Measurements from ENCODE around the gene MUSTN1.

Gene MUSTN1

GRCh38 chr3:52792961-52793695 lies 41.7 kb downstream of the MUSTN1 start:
- Histone ChIP-seq H2BK5ac (ENCODE audit: low read depth, low read length, poor library complexity) (no peak overlapping the region), H2BK12ac (ENCODE audit: low read length) (no peak overlapping the region), H3K4me1 (ENCODE audit: control insufficient read depth in 1 of 2, insufficient read depth in 2 of 2, low read length in 2 of 2) (no peaks in the 10 kb centered on the region), H3K4ac (ENCODE audit: low read depth, low read length) (no peak overlapping the region), H3K23ac (ENCODE audit: low read length) (no peak overlapping the region), H2AK5ac (ENCODE audit: low read length) (no peak overlapping the region), H3K9me3 (ENCODE audit: insufficient read depth, low read depth, low read length) (no peaks in the 10 kb centered on the region), H3K79me2 (ENCODE audit: control insufficient read depth, insufficient read depth, low read length, poor library complexity) (no peaks in the 10 kb centered on the region), H3K18ac (ENCODE audit: low read length) (no peak overlapping the region), H4K8ac (ENCODE audit: low read depth, low read length) (no peak overlapping the region), H4K91ac (ENCODE audit: low read depth, low read length) (no peak overlapping the region), H2BK120ac (ENCODE audit: insufficient read depth, low read length, poor library complexity) (no peak overlapping the region), H3K27ac (ENCODE audit: low read depth, low read length) (no peak overlapping the region), H4K12ac (ENCODE audit: low read depth, low read length) (no peak overlapping the region), H3K36me3 (ENCODE audit: control insufficient read depth in 1 of 2, insufficient read depth in 2 of 2, low read length in 2 of 2) (no peaks in the 10 kb centered on the region), H3K4me3 (ENCODE audit: low read depth, low read length) (no peak overlapping the region), H2AFZ (ENCODE audit: insufficient read depth, low read length, poor library complexity) (no peak overlapping the region), H3K14ac (ENCODE audit: low read length) (no peak overlapping the region), H3K4me2 (ENCODE audit: low read length) (no peak overlapping the region), H3K79me1 (ENCODE audit: low read length) (no peaks in the 10 kb centered on the region), H3K9ac (ENCODE audit: low read length) (no peak overlapping the region), H3K27me3 (ENCODE audit: insufficient read depth, low read length) (no peaks in the 10 kb centered on the region)
- no CpG with 5 or more reads among the region's 18 CpGs for WGBS (ENCODE audit: extremely low coverage, insufficient coverage, insufficient read length)
- no peak for DNase-seq

- no CpG with 5 or more reads among the region's 7 CpGs for WGBS (ENCODE audit: extremely low coverage, insufficient coverage, insufficient read length)
- Histone ChIP-seq H3K4me2 (ENCODE audit: low read length) (no peak overlapping the region), H2BK5ac (ENCODE audit: low read depth, low read length, poor library complexity) (no peak overlapping the region), H4K91ac (ENCODE audit: low read depth, low read length) (no peak overlapping the region), H2BK12ac (ENCODE audit: low read length) (no peak overlapping the region), H3K36me3 (ENCODE audit: control insufficient read depth in 1 of 2, insufficient read depth in 2 of 2, low read length in 2 of 2) (no peaks in the 10 kb centered on the region), H2BK120ac (ENCODE audit: insufficient read depth, low read length, poor library complexity) (no peak overlapping the region), H3K23ac (ENCODE audit: low read length) (no peak overlapping the region), H4K8ac (ENCODE audit: low read depth, low read length) (no peak overlapping the region), H4K12ac (ENCODE audit: low read depth, low read length) (no peak overlapping the region), H3K9ac (ENCODE audit: low read length) (no peak overlapping the region), H2AK5ac (ENCODE audit: low read length) (no peak overlapping the region), H3K4me3 (ENCODE audit: low read depth, low read length) (no peak overlapping the region), H2AFZ (ENCODE audit: insufficient read depth, low read length, poor library complexity) (no peak overlapping the region), H3K4me1 (ENCODE audit: control insufficient read depth in 1 of 2, insufficient read depth in 2 of 2, low read length in 2 of 2) (no peaks in the 10 kb centered on the region), H3K4ac (ENCODE audit: low read depth, low read length) (no peak overlapping the region), H3K18ac (ENCODE audit: low read length) (no peak overlapping the region), H3K79me1 (ENCODE audit: low read length) (no peaks in the 10 kb centered on the region), H3K14ac (ENCODE audit: low read length) (no peak overlapping the region), H3K27me3 (ENCODE audit: insufficient read depth, low read length) (no peaks in the 10 kb centered on the region), H3K27ac (ENCODE audit: low read depth, low read length) (no peak overlapping the region), H3K79me2 (ENCODE audit: control insufficient read depth, insufficient read depth, low read length, poor library complexity) (no peaks in the 10 kb centered on the region), H3K9me3 (ENCODE audit: insufficient read depth, low read depth, low read length) (no peaks in the 10 kb centered on the region)
- DNase-seq, result no peak
Measured at GRCh38 chr3:52792413-52792812, 42.4 kb downstream of the MUSTN1 start.

- Histone ChIP-seq H3K9ac (ENCODE audit: low read length) (no peak overlapping the region), H3K23ac (ENCODE audit: low read length) (no peak overlapping the region), H3K4me1 (ENCODE audit: control insufficient read depth in 1 of 2, insufficient read depth in 2 of 2, low read length in 2 of 2) (no peaks in the 10 kb centered on the region), H2BK12ac (ENCODE audit: low read length) (no peak overlapping the region), H3K79me1 (ENCODE audit: low read length) (no peaks in the 10 kb centered on the region), H3K27me3 (ENCODE audit: insufficient read depth, low read length) (no peaks in the 10 kb centered on the region), H3K14ac (ENCODE audit: low read length) (no peak overlapping the region), H3K36me3 (ENCODE audit: control insufficient read depth in 1 of 2, insufficient read depth in 2 of 2, low read length in 2 of 2) (no peaks in the 10 kb centered on the region), H2BK5ac (ENCODE audit: low read depth, low read length, poor library complexity) (no peak overlapping the region), H4K91ac (ENCODE audit: low read depth, low read length) (no peak overlapping the region), H3K4ac (ENCODE audit: low read depth, low read length) (no peak overlapping the region), H2AK5ac (ENCODE audit: low read length) (no peak overlapping the region), H3K4me2 (ENCODE audit: low read length) (no peak overlapping the region), H4K12ac (ENCODE audit: low read depth, low read length) (no peak overlapping the region), H3K79me2 (ENCODE audit: control insufficient read depth, insufficient read depth, low read length, poor library complexity) (no peaks in the 10 kb centered on the region), H2BK120ac (ENCODE audit: insufficient read depth, low read length, poor library complexity) (no peak overlapping the region), H3K9me3 (ENCODE audit: insufficient read depth, low read depth, low read length) (no peaks in the 10 kb centered on the region), H3K4me3 (ENCODE audit: low read depth, low read length) (no peak overlapping the region), H4K8ac (ENCODE audit: low read depth, low read length) (no peak overlapping the region), H2AFZ (ENCODE audit: insufficient read depth, low read length, poor library complexity) (no peak overlapping the region), H3K27ac (ENCODE audit: low read depth, low read length) (no peak overlapping the region), H3K18ac (ENCODE audit: low read length) (no peak overlapping the region)
- DNase-seq, result no peak
- no CpG with 5 or more reads among the region's 4 CpGs for whole genome bisulfite sequencing (ENCODE audit: extremely low coverage, insufficient coverage, insufficient read length)
Measured at GRCh38 chr3:52791928-52792327, 42.9 kb downstream of the MUSTN1 start.

GRCh38 chr3:52791366-52791765 lies 43.5 kb downstream of the MUSTN1 start:
- Histone ChIP-seq H3K27ac (ENCODE audit: low read depth, low read length) (no peak overlapping the region), H3K36me3 (ENCODE audit: control insufficient read depth in 1 of 2, insufficient read depth in 2 of 2, low read length in 2 of 2) (no peaks in the 10 kb centered on the region), H3K23ac (ENCODE audit: low read length) (no peak overlapping the region), H2BK120ac (ENCODE audit: insufficient read depth, low read length, poor library complexity) (no peak overlapping the region), H3K27me3 (ENCODE audit: insufficient read depth, low read length) (no peaks in the 10 kb centered on the region), H4K8ac (ENCODE audit: low read depth, low read length) (no peak overlapping the region), H3K79me2 (ENCODE audit: control insufficient read depth, insufficient read depth, low read length, poor library complexity) (no peaks in the 10 kb centered on the region), H3K9ac (ENCODE audit: low read length) (no peak overlapping the region), H3K14ac (ENCODE audit: low read length) (no peak overlapping the region), H3K79me1 (ENCODE audit: low read length) (no peaks in the 10 kb centered on the region), H3K4me1 (ENCODE audit: control insufficient read depth in 1 of 2, insufficient read depth in 2 of 2, low read length in 2 of 2) (no peaks in the 10 kb centered on the region), H2BK12ac (ENCODE audit: low read length) (no peak overlapping the region), H4K12ac (ENCODE audit: low read depth, low read length) (no peak overlapping the region), H3K4ac (ENCODE audit: low read depth, low read length) (no peak overlapping the region), H2AK5ac (ENCODE audit: low read length) (no peak overlapping the region), H4K91ac (ENCODE audit: low read depth, low read length) (no peak overlapping the region), H3K18ac (ENCODE audit: low read length) (no peak overlapping the region), H3K4me2 (ENCODE audit: low read length) (no peak overlapping the region), H2AFZ (ENCODE audit: insufficient read depth, low read length, poor library complexity) (no peak overlapping the region), H3K4me3 (ENCODE audit: low read depth, low read length) (no peak overlapping the region), H2BK5ac (ENCODE audit: low read depth, low read length, poor library complexity) (no peak overlapping the region), H3K9me3 (ENCODE audit: insufficient read depth, low read depth, low read length) (no peaks in the 10 kb centered on the region)
- DNase-seq, result no peak
- WGBS (ENCODE audit: extremely low coverage, insufficient coverage, insufficient read length), result no CpG with 5 or more reads among the region's 12 CpGs
